OCI-LY1 (cell line): ENCODE data around the gene GNAS-AS1.
A peak's percentile ranks its signal among the peaks of the same experiment; 100 is the strongest.

Experiments used
- H2AFZ ChIP-seq: fragments of 200-600 bp; sonication (generic), shearing (Covaris generic); 2 replicates; pipeline ENCODE4 v1.6.0; 2014; ENCODE audit warnings: antibody characterized with exemption, mild to moderate bottlenecking, low read length
- H3F3A ChIP-seq: fragments of 200-600 bp; sonication (generic), shearing (Covaris generic); 2 replicates; pipeline ENCODE4 v1.6.0; 2014; ENCODE audit warnings: mild to moderate bottlenecking, antibody characterized with exemption, low read length, moderate library complexity; ENCODE audit not compliant: insufficient read depth
- H3K27ac ChIP-seq: fragments of 200-600 bp; sonication (generic); 2 replicates; pipeline ENCODE4 v1.5.1; 2014; ENCODE audit warnings: low read length, mixed run types, mild to moderate bottlenecking, low read depth; ENCODE audit not compliant: poor library complexity, severe bottlenecking
- H3K27me3 ChIP-seq: fragments of 200-600 bp; sonication (generic); 2 replicates; pipeline ENCODE4 v1.6.0; 2014; ENCODE audit warnings: antibody characterized with exemption, mild to moderate bottlenecking, low read length, moderate library complexity; ENCODE audit not compliant: insufficient read depth
- H3K36me3 ChIP-seq: fragments of 200-600 bp; sonication (generic); 2 replicates; pipeline ENCODE4 v1.6.1; 2014; ENCODE audit warnings: mild to moderate bottlenecking, antibody characterized with exemption, low read length, moderate library complexity, mixed read lengths; ENCODE audit not compliant: insufficient read depth
- H3K4me1 ChIP-seq: fragments of 200-600 bp; sonication (generic); 2 replicates; pipeline ENCODE4 v1.5.1; 2014; ENCODE audit warnings: mild to moderate bottlenecking, low read length, moderate library complexity; ENCODE audit not compliant: insufficient read depth, severe bottlenecking
- H3K4me2 ChIP-seq: fragments of 200-600 bp; sonication (generic), shearing (Covaris generic); 2 replicates; pipeline ENCODE4 v1.6.1; 2014; ENCODE audit warnings: low read length
- H3K4me3 ChIP-seq: fragments of 200-600 bp; sonication (generic); 2 replicates; pipeline ENCODE4 v1.5.1; 2014; ENCODE audit warnings: low read length, low read depth, mild to moderate bottlenecking, mixed read lengths; ENCODE audit not compliant: poor library complexity, severe bottlenecking
- H3K79me2 ChIP-seq: fragments of 200-600 bp; shearing (Covaris generic); 2 replicates; pipeline ENCODE4 v1.6.1; 2016; ENCODE audit warnings: mixed run types, low read length, mixed read lengths; ENCODE audit not compliant: insufficient read depth
- H3K9ac ChIP-seq: fragments of 200-600 bp; sonication (generic), shearing (Covaris generic); 2 replicates; pipeline ENCODE4 v1.6.1; 2014; ENCODE audit warnings: mild to moderate bottlenecking, low read length, mixed read lengths
- H3K9me2 ChIP-seq: fragments of 200-600 bp; sonication (generic), shearing (Covaris generic); 2 replicates; pipeline ENCODE4 v1.6.1; 2014; ENCODE audit warnings: low read depth, mild to moderate bottlenecking, low read length, mixed read lengths
- H3K9me3 ChIP-seq: fragments of 200-600 bp; shearing (Covaris generic); 2 replicates; pipeline ENCODE4 v1.6.1; 2014; ENCODE audit warnings: low read length, mixed read lengths
- H4K20me1 ChIP-seq: fragments of 200-600 bp; sonication (generic), shearing (Covaris generic); 2 replicates; pipeline ENCODE4 v1.6.0; 2016; ENCODE audit warnings: mild to moderate bottlenecking, low read length; ENCODE audit not compliant: insufficient read depth
- CTCF ChIP-seq: fragments of 200-600 bp; sonication (generic), shearing (Covaris generic); IDR thresholded peaks from 2 replicates; pipeline ENCODE4 v1.5.1; 2017; ENCODE audit warnings: mild to moderate bottlenecking, antibody characterized with exemption, low read length, moderate library complexity, mixed read lengths
- EZH2 ChIP-seq: fragments of 200-600 bp; sonication (generic), shearing (Covaris generic); IDR thresholded peaks from 2 replicates; pipeline ENCODE4 v1.8.0; 2017; ENCODE audit warnings: borderline replicate concordance, mixed run types, mild to moderate bottlenecking, antibody characterized with exemption, low read length, moderate library complexity, mixed read lengths

GNAS-AS1 gene

GRCh38 chr20:58882704-58883089, 32.0 kb upstream of the GNAS-AS1 start:
- Histone ChIP-seq H3K4me2 (no peak overlapping the region), H3K4me3 (no peak overlapping the region), H3K9me3 (no peaks in the 10 kb centered on the region), H3K36me3 (no peaks in the 10 kb centered on the region), H3K27me3 (no peaks in the 10 kb centered on the region), H2AFZ (no peak overlapping the region), H3K79me2 (no peaks in the 10 kb centered on the region), H3F3A (no peaks in the 10 kb centered on the region), H3K9me2 (no peaks in the 10 kb centered on the region), H3K9ac (no peak overlapping the region), H3K4me1 (peaks cover 5% of the 10 kb centered on the region), H4K20me1 (no peaks in the 10 kb centered on the region), H3K27ac (no peak overlapping the region)
- TF ChIP-seq CTCF = no peak
- no peak for TF ChIP-seq EZH2

DNA sequence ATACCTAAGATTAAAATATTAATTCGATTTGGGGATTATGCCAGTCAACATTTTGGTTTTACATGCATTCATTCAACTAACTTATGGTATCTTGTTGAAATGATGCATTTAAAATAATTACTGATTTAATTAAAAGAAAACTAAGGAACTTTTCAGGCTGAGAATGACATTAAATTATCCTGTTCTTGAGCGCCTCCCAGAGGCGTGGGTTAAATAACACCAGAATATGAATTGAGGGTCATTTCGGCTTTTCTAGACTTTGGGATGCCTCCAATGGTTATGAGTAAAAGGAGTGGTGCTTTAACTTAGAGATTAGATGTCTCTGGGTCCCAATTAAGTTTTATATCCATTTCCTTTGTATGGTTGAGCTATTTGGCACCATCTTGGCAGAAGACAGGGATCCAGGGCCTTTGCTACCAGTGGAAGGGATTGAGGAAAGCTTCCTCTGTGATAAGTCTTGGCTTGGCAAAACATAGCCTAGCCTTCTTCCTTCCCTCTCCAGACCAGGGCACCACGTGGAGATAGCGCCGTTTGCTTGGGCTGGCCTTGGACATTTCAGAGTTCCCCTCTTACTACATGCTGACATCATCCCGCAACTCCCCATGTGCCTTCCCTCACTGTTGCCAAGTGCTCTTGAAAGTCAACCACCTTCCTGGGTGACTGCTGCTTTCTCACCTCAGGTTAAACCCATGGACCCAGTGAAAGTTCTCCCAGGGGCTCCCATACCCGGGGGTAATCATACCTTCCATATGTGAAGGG, 30.5 kb upstream of the GNAS-AS1 start:
- TF ChIP-seq EZH2 (no peak), CTCF (peak; percentile 53; the same call in 1 of the 2 replicates)
- Histone ChIP-seq H4K20me1 (no peaks in the 10 kb centered on the region), H3K4me3 (no peak overlapping the region), H3K36me3 (no peaks in the 10 kb centered on the region), H3K27ac (no peak overlapping the region), H3K79me2 (no peaks in the 10 kb centered on the region), H3K9me2 (no peaks in the 10 kb centered on the region), H3K9ac (no peak overlapping the region), H2AFZ (no peak overlapping the region), H3F3A (no peaks in the 10 kb centered on the region), H3K27me3 (no peaks in the 10 kb centered on the region), H3K4me2 (no peak overlapping the region), H3K4me1 (no peaks in the 10 kb centered on the region), H3K9me3 (no peaks in the 10 kb centered on the region)

DNA sequence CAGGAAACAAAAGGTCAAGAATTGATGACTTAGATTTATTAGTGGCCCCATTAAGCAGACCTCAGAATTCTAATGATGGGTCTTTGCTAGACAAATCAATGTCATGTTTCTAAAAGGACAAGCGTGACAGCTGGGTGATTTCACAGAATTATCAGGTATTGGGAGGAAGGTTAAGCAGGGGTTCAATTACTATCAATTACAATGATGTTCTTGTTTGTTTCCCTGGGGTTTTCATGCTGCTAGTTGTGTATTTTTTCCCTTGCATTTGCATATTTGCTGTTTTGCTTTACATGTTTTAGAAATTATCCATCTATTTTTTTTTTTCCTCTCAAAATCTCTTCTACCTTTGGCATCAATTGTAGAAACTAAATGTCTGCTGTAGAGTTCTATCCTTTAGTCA, 29.7 kb upstream of the GNAS-AS1 start:
- no peaks in the 10 kb centered on the region for H3K79me2 ChIP-seq
- H3K4me3 ChIP-seq = no peak overlapping the region
- TF ChIP-seq EZH2 (no peak), CTCF (no peak)
- no peaks in the 10 kb centered on the region for H4K20me1 ChIP-seq
- no peaks in the 10 kb centered on the region for H3K9me2 ChIP-seq
- H2AFZ ChIP-seq = no peak overlapping the region
- H3K36me3 ChIP-seq = no peaks in the 10 kb centered on the region
- H3K9ac ChIP-seq = no peak overlapping the region
- H3K27me3 ChIP-seq = no peaks in the 10 kb centered on the region
- no peaks in the 10 kb centered on the region for H3K4me1 ChIP-seq
- no peaks in the 10 kb centered on the region for H3K9me3 ChIP-seq
- H3K27ac ChIP-seq = no peak overlapping the region
- no peaks in the 10 kb centered on the region for H3F3A ChIP-seq
- no peak overlapping the region for H3K4me2 ChIP-seq
